Ishikawa (cell line): ENCODE results near the gene PYDC2.

Experiments
- CEBPB ChIP-seq: IDR thresholded peaks from 2 replicates; pipeline ENCODE4 v1.6.1; 2012
- CREB1 ChIP-seq: IDR thresholded peaks from 2 replicates; pipeline ENCODE4 v1.6.1; 2012; ENCODE audit warnings: low read depth
- EGR1 ChIP-seq: IDR thresholded peaks from 2 replicates; pipeline ENCODE4 v1.6.1; 2012
- EP300 ChIP-seq: IDR thresholded peaks from 2 replicates; pipeline ENCODE4 v1.6.1; 2012; ENCODE audit warnings: borderline replicate concordance
- FOXM1 ChIP-seq: IDR thresholded peaks from 2 replicates; pipeline ENCODE4 v1.6.1; 2012; ENCODE audit warnings: low read depth, borderline replicate concordance
- NFIC ChIP-seq: IDR thresholded peaks from 2 replicates; pipeline ENCODE4 v1.6.1; 2012
- RAD21 ChIP-seq: IDR thresholded peaks from 2 replicates; pipeline ENCODE4 v1.6.1; 2012; ENCODE audit warnings: low read depth
- TAF1 ChIP-seq: IDR thresholded peaks from 2 replicates; pipeline ENCODE4 v1.6.1; 2012; ENCODE audit warnings: low read depth, mild to moderate bottlenecking
- TCF12 ChIP-seq: IDR thresholded peaks from 2 replicates; pipeline ENCODE4 v1.6.1; 2012; ENCODE audit warnings: low read depth
- TEAD4 ChIP-seq: IDR thresholded peaks from 2 replicates; pipeline ENCODE4 v1.6.1; 2012
- YY1 ChIP-seq: IDR thresholded peaks from 2 replicates; pipeline ENCODE4 v1.6.1; 2012; ENCODE audit warnings: low read depth
- ZBTB7A ChIP-seq: IDR thresholded peaks from 2 replicates; pipeline ENCODE4 v1.6.1; 2012; ENCODE audit warnings: low read depth
- TF ChIP-seq, protein P1 (sequence below): IDR thresholded peaks from 2 replicates; pipeline ENCODE4 v1.6.1; 2012
- TF ChIP-seq, protein P2 (sequence below): IDR thresholded peaks from 2 replicates; pipeline ENCODE4 v1.6.1; 2012; ENCODE audit warnings: low read depth, mild to moderate bottlenecking
- TF ChIP-seq, protein P3 (sequence below): IDR thresholded peaks from 2 replicates; pipeline ENCODE4 v1.6.1; 2012

The PYDC2 gene

DNA sequence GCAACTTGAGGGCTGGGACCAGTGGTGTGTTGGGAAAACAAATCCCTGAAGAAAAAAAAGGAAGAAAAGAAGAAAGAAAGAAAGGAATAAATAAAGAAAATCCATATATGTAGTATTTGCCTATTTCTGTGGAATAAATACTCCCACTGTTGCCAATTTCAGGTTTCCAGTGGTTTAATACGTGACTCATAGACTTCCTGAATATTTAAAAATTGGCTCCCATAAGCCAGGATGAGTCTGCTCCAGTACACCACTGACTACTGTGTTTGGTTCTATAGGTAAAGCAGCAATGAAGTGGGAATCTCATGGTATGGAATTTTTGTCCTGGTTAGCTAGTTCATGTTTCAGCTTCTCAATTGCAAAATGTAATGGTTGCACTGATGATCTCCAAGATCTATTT is 31.6 kb downstream of the PYDC2 start:
- TF ChIP-seq YY1 (no peak), TCF12 (no peak), EGR1 (no peak), CEBPB (no peak), NFIC (no peak), FOXM1 (no peak), RAD21 (no peak), TAF1 (no peak)
- TF ChIP-seq, protein P1, sequence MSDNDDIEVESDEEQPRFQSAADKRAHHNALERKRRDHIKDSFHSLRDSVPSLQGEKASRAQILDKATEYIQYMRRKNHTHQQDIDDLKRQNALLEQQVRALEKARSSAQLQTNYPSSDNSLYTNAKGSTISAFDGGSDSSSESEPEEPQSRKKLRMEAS, result no peak

DNA sequence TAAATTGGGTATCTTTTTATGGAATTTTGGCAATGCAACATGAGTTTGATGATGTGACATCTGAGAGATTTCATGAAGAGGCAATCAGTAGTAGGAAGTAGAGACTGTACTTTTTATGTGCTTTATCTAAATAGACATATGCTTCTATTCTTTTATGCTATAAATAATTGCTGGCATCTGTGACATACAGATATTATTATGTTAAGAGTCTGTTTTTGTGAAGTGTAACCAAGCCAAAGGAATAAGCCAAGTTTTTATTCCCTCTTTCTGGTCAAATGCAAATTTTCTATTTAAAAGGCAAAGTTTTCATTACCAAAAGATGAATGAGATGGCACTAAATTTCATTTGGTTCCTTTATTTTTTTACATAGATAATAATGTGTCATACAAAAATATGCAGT is 32.4 kb downstream of the PYDC2 start:
- no peak for TF ChIP-seq TAF1
- TF ChIP-seq EP300, result no peak
- TF ChIP-seq RAD21, result no peak
- no peak for TF ChIP-seq CEBPB
- TF ChIP-seq TEAD4, result no peak
- TF ChIP-seq CREB1, result no peak
- TF ChIP-seq TCF12, result no peak
- TF ChIP-seq, protein P2, sequence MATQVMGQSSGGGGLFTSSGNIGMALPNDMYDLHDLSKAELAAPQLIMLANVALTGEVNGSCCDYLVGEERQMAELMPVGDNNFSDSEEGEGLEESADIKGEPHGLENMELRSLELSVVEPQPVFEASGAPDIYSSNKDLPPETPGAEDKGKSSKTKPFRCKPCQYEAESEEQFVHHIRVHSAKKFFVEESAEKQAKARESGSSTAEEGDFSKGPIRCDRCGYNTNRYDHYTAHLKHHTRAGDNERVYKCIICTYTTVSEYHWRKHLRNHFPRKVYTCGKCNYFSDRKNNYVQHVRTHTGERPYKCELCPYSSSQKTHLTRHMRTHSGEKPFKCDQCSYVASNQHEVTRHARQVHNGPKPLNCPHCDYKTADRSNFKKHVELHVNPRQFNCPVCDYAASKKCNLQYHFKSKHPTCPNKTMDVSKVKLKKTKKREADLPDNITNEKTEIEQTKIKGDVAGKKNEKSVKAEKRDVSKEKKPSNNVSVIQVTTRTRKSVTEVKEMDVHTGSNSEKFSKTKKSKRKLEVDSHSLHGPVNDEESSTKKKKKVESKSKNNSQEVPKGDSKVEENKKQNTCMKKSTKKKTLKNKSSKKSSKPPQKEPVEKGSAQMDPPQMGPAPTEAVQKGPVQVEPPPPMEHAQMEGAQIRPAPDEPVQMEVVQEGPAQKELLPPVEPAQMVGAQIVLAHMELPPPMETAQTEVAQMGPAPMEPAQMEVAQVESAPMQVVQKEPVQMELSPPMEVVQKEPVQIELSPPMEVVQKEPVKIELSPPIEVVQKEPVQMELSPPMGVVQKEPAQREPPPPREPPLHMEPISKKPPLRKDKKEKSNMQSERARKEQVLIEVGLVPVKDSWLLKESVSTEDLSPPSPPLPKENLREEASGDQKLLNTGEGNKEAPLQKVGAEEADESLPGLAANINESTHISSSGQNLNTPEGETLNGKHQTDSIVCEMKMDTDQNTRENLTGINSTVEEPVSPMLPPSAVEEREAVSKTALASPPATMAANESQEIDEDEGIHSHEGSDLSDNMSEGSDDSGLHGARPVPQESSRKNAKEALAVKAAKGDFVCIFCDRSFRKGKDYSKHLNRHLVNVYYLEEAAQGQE, result no peak
- TF ChIP-seq, protein P3, sequence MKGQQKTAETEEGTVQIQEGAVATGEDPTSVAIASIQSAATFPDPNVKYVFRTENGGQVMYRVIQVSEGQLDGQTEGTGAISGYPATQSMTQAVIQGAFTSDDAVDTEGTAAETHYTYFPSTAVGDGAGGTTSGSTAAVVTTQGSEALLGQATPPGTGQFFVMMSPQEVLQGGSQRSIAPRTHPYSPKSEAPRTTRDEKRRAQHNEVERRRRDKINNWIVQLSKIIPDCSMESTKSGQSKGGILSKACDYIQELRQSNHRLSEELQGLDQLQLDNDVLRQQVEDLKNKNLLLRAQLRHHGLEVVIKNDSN, result no peak
- TF ChIP-seq, protein P1, result no peak
- no peak for TF ChIP-seq EGR1
- TF ChIP-seq NFIC, result no peak
- TF ChIP-seq YY1, result no peak

DNA sequence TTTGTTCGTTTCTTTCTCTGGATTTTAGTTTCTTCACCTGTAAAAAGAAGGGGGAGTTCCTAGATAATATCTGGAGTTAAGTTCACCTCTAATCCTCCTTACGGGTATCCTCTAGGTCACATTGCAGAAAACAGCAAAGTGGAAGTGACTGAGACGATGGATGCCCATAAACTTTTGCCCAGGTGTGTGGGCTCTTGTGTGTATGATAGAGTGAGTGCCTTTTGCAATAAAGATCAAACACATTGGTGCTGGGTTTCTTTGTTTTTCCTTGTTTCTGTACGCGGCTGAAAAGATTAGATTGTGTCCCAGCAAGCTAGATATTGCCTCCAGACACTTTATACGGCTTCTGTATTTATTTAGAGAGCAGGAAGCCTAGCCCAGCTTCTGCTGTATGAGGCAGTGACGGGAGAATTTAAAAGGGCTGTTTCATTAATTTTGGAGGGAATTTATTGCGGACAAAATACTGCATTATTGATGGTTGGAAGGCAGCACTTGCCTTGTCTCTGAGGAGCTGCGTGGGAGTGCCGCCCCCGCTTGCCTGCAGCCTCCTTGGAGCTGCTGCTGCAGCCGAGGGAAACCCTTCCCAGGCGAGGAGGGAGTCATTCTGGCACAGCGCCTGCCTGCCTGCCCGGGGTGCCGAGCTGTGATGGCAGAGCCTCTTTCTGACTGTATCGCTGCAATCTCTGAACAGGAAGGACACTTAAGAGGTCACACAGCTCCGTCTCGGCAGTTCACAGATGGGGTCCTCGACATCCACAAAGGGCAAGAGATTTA is 38.5 kb downstream of the PYDC2 start:
- no peak for TF ChIP-seq EP300
- no peak for TF ChIP-seq TAF1
- TF ChIP-seq, protein P3, result 0 out of 2 replicates have a peak, but pooled peaks have one; percentile 15
- TF ChIP-seq NFIC, result peak; percentile 72
- TF ChIP-seq, protein P2, result no peak
- no peak for TF ChIP-seq YY1
- no peak for TF ChIP-seq TCF12
- TF ChIP-seq EGR1, result peak; percentile 93
- TF ChIP-seq ZBTB7A, result no peak

DNA sequence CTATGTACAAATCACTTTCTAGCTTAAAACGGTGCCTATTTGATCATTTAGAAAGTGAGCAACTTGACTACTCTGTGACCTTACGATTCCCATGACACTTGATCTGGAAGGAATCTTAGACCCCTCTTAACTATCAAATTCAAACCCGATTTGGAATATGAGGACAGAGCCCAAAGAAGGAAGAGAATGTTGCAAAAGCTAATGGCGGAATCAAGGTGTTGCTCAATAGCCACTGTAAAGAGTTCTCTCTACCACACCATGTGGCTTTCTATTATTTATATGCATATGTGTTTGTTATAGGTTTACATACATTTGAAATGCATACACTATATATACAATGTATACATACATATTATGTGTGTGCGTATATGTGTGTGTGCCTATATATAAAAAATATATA is 39.9 kb downstream of the PYDC2 start:
- TF ChIP-seq ZBTB7A (no peak), RAD21 (no peak), NFIC (no peak), CREB1 (no peak), TAF1 (no peak), TEAD4 (no peak), EP300 (no peak), YY1 (no peak), EGR1 (no peak), CEBPB (no peak), TCF12 (no peak), FOXM1 (no peak)
- TF ChIP-seq, protein P3, result no peak
- TF ChIP-seq, protein P1, result no peak
- TF ChIP-seq, protein P2, result no peak
